ENCODE results near the gene MAP2K1. TPM values are rescaled to one million over a fixed set of nuclear protein-coding genes. Genes with fewer than 3 reads are reported as not detected.

The MAP2K1 gene
- polyA plus RNA-seq, 1 of the 3 experiments (the other 2 are of a cell fraction) = 21.8 TPM

GRCh38 chr15:66408675-66409282 lies 22.1 kb downstream of the MAP2K1 start:
- no peaks in the 10 kb centered on the region for H3K9me3 ChIP-seq
- no peaks in the 10 kb centered on the region for H3K9me2 ChIP-seq
- H3K79me2 ChIP-seq (ENCODE audit: insufficient read depth) = peaks cover 96% of the 10 kb centered on the region
- peaks cover 0 to 17% of the 10 kb centered on the region in 2 experiments; a peak in 3 of 4 replicates for H3K4me1 ChIP-seq (ENCODE audit: control insufficient read depth in 1 of 2, insufficient read depth in 2 of 2, low read depth in 1 of 2, low read length in 1 of 2)
- no peaks in the 10 kb centered on the region for H3F3A ChIP-seq (replicated peaks; ENCODE audit: insufficient read depth)
- no peak overlapping the region; a peak in 1 of 4 replicates for H3K27ac ChIP-seq (ENCODE audit: low read depth in 2 of 2, low read length in 1 of 2)
- peaks cover 8% of the 10 kb centered on the region; the same call in 1 of the 2 replicates for H4K20me1 ChIP-seq (ENCODE audit: insufficient read depth)
- no peak for DNase-seq
- H2AFZ ChIP-seq (ENCODE audit: low read depth) = no peak overlapping the region
- no peak overlapping the region for H3K4me2 ChIP-seq
- ChIA-PET CTCF (interaction anchor here (1.0 to 1.1 kb wide), 2 partner anchors 21 to 89 kb away, joined by 3 read pairs; no protein-coding TSS in a partner anchor), POLR2A (no interaction called here)
- no peak overlapping the region for H3K9ac ChIP-seq
- H3K27me3 ChIP-seq (ENCODE audit: insufficient read depth) = no peaks in the 10 kb centered on the region
- 94% methylated on average over 8 of the region's 8 CpGs for WGBS (ENCODE audit: low lambda C conversion rate)
- H3K4me3 ChIP-seq (ENCODE audit: low read depth in 2 of 2, low read length in 1 of 2) = no peak overlapping the region
- TF ChIP-seq TCF12 (IDR thresholded peaks at IDR 0.05) (no peak), SMC3 (IDR thresholded peaks at IDR 0.05; ENCODE audit: low read depth, low read length) (no peak), FOXM1 (IDR thresholded peaks at IDR 0.05; ENCODE audit: low read depth) (no peak), GATA2 (CRISPR knock-in tag; IDR thresholded peaks at IDR 0.05) (no peak)
- TF ChIP-seq, protein P1, sequence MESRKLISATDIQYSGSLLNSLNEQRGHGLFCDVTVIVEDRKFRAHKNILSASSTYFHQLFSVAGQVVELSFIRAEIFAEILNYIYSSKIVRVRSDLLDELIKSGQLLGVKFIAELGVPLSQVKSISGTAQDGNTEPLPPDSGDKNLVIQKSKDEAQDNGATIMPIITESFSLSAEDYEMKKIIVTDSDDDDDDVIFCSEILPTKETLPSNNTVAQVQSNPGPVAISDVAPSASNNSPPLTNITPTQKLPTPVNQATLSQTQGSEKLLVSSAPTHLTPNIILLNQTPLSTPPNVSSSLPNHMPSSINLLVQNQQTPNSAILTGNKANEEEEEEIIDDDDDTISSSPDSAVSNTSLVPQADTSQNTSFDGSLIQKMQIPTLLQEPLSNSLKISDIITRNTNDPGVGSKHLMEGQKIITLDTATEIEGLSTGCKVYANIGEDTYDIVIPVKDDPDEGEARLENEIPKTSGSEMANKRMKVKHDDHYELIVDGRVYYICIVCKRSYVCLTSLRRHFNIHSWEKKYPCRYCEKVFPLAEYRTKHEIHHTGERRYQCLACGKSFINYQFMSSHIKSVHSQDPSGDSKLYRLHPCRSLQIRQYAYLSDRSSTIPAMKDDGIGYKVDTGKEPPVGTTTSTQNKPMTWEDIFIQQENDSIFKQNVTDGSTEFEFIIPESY (IDR thresholded peaks at IDR 0.05; ENCODE audit: borderline replicate concordance, low read depth) = no peak
- H3K36me3 ChIP-seq (replicated peaks in 1 of 2; ENCODE audit: control insufficient read depth in 1 of 2, insufficient read depth in 2 of 2, low read length in 1 of 2) = no peaks in the 10 kb centered on the region

DNA sequence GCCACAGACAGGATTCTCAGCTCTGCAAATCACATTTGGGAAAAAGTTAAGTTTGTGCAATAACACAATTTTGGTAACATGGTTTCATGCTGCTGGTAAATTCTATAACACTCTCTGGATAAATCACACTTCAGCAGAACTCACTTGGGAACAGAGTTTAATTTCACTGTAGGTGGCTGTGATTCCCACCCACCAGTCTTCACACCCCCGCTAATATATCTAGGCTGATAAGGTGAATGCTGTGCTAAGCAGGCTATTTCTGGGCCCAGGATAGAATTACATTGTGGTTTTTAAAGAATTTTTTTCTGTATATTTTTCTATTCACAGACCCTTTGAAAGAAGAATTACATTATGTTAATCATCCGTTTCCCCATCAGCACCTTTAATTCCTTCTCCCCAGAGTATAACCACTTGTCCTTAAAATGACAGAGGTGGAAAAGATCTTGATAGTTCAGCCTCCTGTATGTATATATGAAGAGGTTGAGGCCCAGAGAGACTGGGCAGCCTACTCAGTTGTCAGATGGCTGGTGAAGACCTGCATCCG lies 22.9 kb downstream of the MAP2K1 start:
- CTCF ChIA-PET = interaction anchor here (1.0 kb wide), 1 partner anchor 22 kb away, joined by 3 read pairs; no protein-coding TSS in a partner anchor

More for the DNA sequence above, 22.9 kb downstream of the MAP2K1 start:
- Histone ChIP-seq H3K4me3 (ENCODE audit: low read depth in 2 of 2, low read length in 1 of 2) (no peak overlapping the region), H2AFZ (ENCODE audit: low read depth) (no peak overlapping the region), H3K9me2 (no peaks in the 10 kb centered on the region), H3K27me3 (ENCODE audit: insufficient read depth) (no peaks in the 10 kb centered on the region), H3K4me2 (no peak overlapping the region), H3K9me3 (no peaks in the 10 kb centered on the region), H3K79me2 (ENCODE audit: insufficient read depth) (peaks cover 96% of the 10 kb centered on the region), H3K4me1 (ENCODE audit: control insufficient read depth in 1 of 2, insufficient read depth in 2 of 2, low read depth in 1 of 2, low read length in 1 of 2) (peaks cover 0 to 17% of the 10 kb centered on the region in 2 experiments; a peak in 3 of 4 replicates), H4K20me1 (ENCODE audit: insufficient read depth) (peaks cover 8% of the 10 kb centered on the region; the same call in 1 of the 2 replicates), H3K36me3 (replicated peaks in 1 of 2; ENCODE audit: control insufficient read depth in 1 of 2, insufficient read depth in 2 of 2, low read length in 1 of 2) (no peaks in the 10 kb centered on the region), H3K27ac (ENCODE audit: low read depth in 2 of 2, low read length in 1 of 2) (no peak overlapping the region), H3K9ac (no peak overlapping the region), H3F3A (replicated peaks; ENCODE audit: insufficient read depth) (no peaks in the 10 kb centered on the region)
- WGBS (ENCODE audit: low lambda C conversion rate) = 89% methylated on average over 3 of the region's 3 CpGs
- POLR2A ChIA-PET = no interaction called here
- TF ChIP-seq GATA2 (CRISPR knock-in tag; IDR thresholded peaks at IDR 0.05) (no peak), SIN3A (IDR thresholded peaks at IDR 0.05; ENCODE audit: borderline replicate concordance, low read depth, low read length) (no peak), NRF1 (IDR thresholded peaks at IDR 0.05; ENCODE audit: low read depth, low read length) (no peak), FOXM1 (IDR thresholded peaks at IDR 0.05; ENCODE audit: low read depth) (no peak), TEAD4 (IDR thresholded peaks at IDR 0.05; ENCODE audit: borderline replicate concordance, insufficient read depth) (no peak), CTCF (IDR thresholded peaks at IDR 0.05) (no peak)
- DNase-seq = no peak

Measured in SK-N-SH (cell line).